GM21528 (cell line): ENCODE measurements around the gene FNIP2.
"Not testable (repeated sequence)": the region's sequence is repeated elsewhere in the genome, so short reads cannot be mapped to it uniquely, and the experiment has no call there.

ENCODE experiments used
- ATAC-seq: cut with Tn5 transposase; IDR thresholded peaks from one replicate; pipeline ENCODE4 v1.9.1; 2021; ENCODE audit warnings: mild to moderate bottlenecking, moderate library complexity; ENCODE audit not compliant: unreplicated experiment, low FRiP score

FNIP2 gene

DNA sequence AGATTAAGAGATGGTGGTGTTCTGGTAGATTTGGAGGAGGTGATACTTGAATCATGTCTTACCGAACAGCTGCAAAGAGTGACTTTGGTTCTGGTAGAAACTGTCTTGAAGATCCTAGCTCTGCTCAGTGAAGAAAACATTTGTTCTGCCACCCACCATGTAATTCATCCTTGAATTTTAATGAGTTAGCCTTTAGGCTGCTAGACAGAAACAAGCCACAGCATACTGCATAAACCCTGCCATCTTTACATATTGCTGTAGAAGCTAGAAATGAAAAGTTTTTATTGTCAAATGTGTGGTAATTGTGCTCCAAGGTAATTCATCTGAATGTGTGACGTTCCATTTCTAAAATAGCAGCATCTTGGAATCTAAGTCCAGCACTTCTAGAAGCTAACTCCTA is 173.1 kb downstream of the FNIP2 start:
- ATAC-seq, result no peak

DNA sequence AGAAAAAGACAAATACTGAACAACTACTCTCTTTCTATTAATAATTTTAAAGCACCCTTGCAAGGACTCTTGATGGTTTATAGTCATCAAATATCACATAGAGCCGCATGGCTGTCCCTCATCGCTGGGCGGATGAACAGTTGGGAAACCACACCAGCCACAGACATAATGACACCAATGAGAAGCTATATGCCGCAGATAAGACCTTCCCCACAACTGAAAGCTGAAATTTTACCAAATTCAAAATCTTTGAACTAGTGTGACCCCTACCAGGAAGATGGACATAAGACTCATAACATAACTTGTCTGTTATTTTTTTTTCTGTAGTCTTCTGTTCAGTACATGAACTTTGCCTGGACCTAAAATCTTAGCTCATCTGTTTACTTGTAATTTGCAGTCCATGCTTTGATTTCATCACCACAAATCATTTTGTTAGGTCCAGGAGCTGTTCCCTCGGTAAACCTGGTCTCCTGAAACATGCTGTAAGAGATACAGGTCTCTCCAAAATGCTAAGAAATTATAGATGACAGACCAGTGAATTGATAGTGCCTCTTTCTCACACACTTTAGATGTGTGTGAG is 176.8 kb downstream of the FNIP2 start:
- ATAC-seq, result no peak

DNA sequence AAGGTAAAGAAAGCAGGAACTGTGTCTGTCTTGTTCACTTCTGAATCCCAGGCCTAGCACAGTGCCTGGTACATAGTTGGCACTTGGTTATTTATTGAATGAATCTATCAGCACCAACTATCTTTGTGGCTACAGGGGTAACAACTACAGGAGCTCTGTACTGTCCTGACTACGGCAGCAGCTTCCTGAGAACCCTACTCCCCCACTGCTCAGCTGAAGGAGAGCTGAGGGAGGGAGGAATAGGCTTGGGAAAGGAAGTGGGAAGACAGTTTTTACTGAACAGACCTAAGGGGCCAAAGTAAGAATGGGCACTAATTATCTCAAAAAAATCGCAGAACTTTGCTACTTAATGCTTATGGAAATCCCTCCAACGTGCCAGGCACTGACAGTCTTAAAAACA is 178.0 kb downstream of the FNIP2 start:
- no peak for ATAC-seq

DNA sequence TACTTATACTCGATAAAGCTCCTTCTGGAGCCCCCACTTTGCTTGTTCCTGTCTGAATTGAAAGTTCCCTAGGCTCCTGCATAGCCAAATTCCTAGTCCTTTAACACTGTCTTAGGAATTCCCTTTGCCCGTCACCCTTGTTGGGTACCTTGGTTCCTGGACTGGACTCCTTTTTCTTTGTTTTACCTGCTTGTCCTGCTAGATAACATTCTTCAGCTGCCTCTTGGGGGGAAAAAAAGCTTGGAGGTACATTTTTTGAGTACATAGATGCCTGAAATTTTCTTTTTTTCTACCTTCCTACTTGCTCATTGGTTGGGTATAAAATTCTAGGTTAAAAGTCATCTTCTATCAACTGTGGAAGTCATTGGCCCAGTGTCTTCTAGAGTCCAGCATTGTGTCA is 179.2 kb downstream of the FNIP2 start:
- ATAC-seq, result no peak

DNA sequence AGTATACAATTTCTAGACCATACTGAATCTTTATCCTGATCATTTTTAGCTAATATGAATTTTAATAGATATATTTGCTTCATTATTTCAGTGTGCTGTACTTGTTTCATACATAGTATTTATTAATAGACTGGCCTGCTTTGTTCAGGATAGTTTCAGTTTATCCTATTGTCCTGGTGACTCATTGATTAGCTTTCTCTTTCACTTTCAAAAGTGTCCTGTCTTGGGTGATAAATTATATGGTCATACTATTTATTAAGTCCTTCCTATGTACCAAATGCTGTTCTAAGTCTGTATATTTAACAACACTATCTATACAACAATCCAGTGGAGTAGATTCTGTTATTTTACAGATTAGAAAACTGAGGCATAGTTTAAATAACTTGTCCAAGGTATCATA is 180.3 kb downstream of the FNIP2 start:
- ATAC-seq, result no peak

DNA sequence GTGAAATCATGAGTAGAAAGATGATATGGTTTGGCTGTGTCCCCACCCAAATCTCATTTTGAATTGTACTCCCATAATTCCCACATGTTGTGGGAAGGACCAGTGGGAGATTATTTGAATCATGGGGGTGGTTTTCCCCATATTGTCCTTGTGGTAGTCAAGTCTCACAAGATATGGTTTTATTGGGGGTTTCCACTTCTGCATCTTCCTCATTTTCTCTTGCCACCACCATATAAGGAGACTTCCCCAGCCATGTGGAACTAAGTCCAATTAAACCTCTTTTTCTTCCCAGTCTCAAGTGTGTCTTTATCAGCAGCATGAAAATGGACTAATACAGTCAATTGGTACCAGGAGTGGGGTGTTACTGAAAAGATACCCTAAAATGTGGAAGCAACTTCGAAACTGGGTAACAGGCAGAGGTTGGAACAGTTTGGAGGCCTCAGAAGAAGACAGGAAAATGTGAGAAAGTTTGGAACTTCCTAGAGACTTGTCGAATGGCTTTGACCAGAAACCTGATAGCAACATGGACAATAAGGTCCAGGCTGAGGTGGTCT is 183.5 kb downstream of the FNIP2 start:
- ATAC-seq, result not testable (repeated sequence)

DNA sequence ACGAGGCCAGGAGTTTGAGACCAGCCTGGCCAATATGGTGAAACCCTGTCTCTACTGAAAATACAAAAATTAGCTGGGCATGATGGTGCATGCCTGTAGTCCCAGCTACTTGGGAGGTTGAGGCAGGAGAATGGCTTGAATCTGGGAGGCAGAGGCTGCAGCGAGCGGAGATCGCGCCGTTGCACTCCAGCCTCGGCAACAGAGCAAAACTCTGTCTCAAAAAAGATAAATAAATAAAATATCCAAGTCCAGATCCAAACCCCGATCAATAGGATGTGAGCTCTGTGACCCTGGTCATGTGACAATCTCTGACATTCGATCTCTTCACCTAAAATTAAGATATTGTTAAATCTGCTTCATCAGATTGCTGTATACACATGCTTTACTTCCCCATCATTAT is 187.5 kb downstream of the FNIP2 start:
- ATAC-seq, result not testable (repeated sequence)

DNA sequence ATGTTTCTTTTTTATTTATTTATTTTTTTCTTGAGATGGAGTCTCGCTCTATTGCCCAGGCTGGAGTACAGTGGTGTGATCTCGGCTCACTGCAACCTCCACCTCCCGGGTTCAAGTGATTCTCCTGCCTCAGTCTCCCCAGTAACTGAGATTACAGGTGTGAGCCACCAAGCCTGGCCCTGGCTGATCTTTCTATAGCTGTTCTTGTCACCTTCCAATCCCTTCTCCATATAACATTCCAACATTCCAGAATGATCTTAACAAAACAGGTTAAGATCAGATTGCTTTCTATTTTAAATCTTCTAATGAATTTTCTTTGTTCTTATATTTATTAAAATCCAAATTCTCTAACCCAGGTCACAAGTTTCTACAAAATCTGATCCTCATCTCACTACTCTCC is 188.1 kb downstream of the FNIP2 start:
- ATAC-seq, result not testable (repeated sequence)
